Kidney epithelial cell (primary cell): Measurements from ENCODE around the gene NAT9. TPM values are rescaled to one million over a fixed set of nuclear protein-coding genes. Genes with fewer than 3 reads are reported as not detected.

Experiments
- DNase-seq: peaks from one replicate; pipeline ENCODE4 v3.0.0-alpha.2; 2010; ENCODE audit warnings: low read depth
- H3K27me3 ChIP-seq: 2 replicates; pipeline ENCODE4 v1.6.0; 2011; ENCODE audit warnings: low read length; ENCODE audit not compliant: control insufficient read depth, insufficient read depth
- H3K36me3 ChIP-seq: 2 replicates; pipeline ENCODE4 v1.5.1; 2011; ENCODE audit warnings: low read length; ENCODE audit not compliant: control insufficient read depth, insufficient read depth
- H3K4me3 ChIP-seq: 2 replicates; pipeline ENCODE4 v1.5.1; 2011; ENCODE audit warnings: low read depth, mild to moderate bottlenecking, control low read depth, low read length
- total RNA-seq: library from RNA; depleted of rRNA; stranded (reverse); fragments of >200 nt; gene quantifications from 2 replicates; pipeline ENCODE4 v1.2.3, GENCODE V29; 2015
- TF ChIP-seq, protein P1 (sequence below): IDR thresholded peaks from 2 replicates; pipeline ENCODE4 v1.5.1; 2011; ENCODE audit warnings: mild to moderate bottlenecking, moderate library complexity, low read length, control low read depth, inconsistent platforms; ENCODE audit not compliant: insufficient read depth, poor library complexity, severe bottlenecking

The NAT9 gene
- total RNA-seq, 1 donor from 2014 or later, result 30.7 TPM

DNA sequence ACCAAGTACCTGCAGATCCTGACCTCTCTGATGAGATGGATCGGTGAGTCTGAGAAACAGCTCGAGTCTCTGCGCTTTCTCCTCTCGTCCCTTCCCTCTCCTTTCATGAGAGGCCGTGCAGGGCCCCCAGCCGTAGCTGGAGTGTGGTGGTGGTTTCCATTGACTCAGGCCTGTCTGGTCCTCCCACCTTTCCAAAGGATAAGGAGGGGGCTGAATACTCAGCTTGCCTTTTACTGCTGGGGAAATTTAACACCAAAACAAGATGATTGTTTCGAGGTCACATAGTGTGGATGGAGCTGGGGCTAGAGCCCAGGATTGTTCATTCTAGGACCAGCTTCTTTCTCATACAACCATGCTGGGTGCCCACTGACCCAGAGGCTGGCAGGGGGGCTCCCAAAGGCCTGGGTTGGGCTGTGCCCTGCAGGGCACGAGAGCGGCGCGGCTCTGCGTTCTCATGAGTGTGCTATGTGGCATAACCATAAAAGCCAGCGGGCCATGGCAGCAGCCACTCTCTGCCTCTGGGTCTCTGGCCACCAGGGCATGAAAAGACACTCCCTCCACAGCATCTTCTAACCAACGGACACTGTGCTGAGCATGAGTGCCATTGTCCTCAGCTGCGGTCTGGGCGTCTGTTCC lies 43.8 kb upstream of the NAT9 start:
- DNase-seq, result no peak
- H3K4me3 ChIP-seq, result no peak overlapping the region
- TF ChIP-seq, protein P1, sequence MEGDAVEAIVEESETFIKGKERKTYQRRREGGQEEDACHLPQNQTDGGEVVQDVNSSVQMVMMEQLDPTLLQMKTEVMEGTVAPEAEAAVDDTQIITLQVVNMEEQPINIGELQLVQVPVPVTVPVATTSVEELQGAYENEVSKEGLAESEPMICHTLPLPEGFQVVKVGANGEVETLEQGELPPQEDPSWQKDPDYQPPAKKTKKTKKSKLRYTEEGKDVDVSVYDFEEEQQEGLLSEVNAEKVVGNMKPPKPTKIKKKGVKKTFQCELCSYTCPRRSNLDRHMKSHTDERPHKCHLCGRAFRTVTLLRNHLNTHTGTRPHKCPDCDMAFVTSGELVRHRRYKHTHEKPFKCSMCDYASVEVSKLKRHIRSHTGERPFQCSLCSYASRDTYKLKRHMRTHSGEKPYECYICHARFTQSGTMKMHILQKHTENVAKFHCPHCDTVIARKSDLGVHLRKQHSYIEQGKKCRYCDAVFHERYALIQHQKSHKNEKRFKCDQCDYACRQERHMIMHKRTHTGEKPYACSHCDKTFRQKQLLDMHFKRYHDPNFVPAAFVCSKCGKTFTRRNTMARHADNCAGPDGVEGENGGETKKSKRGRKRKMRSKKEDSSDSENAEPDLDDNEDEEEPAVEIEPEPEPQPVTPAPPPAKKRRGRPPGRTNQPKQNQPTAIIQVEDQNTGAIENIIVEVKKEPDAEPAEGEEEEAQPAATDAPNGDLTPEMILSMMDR, result no peak
- H3K27me3 ChIP-seq, result no peaks in the 10 kb centered on the region
- no peaks in the 10 kb centered on the region for H3K36me3 ChIP-seq

DNA sequence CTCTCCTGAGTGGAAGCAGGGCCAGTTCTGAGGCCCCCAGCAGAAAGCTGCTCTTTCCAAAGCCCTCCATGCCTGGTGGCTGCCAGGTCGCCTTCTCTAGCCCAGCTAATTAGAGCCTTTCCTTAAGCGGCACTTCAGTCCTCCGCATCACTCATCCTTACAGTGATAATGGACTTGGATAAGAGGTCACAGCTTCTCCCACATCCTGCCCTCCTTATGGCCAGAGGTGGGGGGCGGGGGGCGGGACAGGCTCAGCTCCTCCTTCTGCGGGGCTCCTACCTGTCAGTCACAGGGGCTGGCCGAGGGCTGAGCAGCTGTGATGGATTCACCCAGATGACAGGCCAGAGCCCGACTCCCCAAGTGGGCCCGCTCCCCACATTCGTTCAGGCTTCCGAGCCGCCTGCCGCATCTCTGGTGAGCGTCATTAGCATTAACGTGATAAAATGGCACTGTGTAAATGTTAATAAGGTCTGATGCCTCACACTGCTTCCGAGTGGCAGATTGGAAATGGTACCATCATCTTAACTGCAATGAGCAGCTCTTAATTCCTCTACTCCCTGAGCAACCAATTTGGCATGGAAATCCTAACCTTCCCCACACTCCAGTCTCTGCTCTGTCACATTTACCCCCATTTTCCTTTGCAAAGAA lies 42.3 kb upstream of the NAT9 start:
- Histone ChIP-seq H3K36me3 (no peaks in the 10 kb centered on the region), H3K27me3 (no peaks in the 10 kb centered on the region), H3K4me3 (no peak overlapping the region)
- TF ChIP-seq, protein P1, result no peak
- DNase-seq, result no peak

DNA sequence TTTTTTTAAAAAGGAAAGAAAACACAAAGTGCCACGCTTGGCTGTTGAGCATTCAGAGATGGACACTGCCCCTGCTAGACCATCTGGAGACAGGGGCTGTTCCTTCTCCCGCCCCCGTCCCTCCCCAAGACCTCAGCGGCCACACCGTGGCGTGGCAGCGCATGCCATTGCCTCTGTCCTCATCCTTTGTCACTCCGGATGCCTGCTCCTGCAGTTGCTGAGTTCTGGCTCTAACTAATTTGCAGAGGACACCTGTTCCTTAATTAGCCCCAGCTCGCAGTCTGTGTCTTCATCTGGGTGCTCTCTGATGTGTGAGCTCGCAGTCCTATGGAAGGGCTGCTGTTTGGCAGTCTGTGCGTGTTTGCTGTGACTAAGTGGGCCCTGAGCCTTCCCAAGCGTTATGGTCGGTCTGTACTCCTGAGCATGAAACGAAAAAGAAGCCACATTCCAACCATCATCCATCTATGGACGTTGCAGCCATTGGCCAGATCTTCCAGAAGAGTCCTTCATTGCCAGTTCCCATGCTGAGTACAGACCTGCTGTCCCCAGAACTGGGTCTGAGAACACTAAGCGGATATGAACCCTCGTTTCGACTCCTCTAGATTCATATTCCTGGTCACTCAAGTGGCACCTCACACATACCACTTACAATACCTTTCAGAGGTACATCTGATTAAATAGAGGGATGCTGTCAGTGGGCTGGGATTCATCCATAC lies 40.9 kb upstream of the NAT9 start:
- TF ChIP-seq, protein P1, result no peak
- H3K27me3 ChIP-seq, result no peaks in the 10 kb centered on the region
- H3K4me3 ChIP-seq, result no peak overlapping the region
- no peak for DNase-seq
- H3K36me3 ChIP-seq, result no peaks in the 10 kb centered on the region

DNA sequence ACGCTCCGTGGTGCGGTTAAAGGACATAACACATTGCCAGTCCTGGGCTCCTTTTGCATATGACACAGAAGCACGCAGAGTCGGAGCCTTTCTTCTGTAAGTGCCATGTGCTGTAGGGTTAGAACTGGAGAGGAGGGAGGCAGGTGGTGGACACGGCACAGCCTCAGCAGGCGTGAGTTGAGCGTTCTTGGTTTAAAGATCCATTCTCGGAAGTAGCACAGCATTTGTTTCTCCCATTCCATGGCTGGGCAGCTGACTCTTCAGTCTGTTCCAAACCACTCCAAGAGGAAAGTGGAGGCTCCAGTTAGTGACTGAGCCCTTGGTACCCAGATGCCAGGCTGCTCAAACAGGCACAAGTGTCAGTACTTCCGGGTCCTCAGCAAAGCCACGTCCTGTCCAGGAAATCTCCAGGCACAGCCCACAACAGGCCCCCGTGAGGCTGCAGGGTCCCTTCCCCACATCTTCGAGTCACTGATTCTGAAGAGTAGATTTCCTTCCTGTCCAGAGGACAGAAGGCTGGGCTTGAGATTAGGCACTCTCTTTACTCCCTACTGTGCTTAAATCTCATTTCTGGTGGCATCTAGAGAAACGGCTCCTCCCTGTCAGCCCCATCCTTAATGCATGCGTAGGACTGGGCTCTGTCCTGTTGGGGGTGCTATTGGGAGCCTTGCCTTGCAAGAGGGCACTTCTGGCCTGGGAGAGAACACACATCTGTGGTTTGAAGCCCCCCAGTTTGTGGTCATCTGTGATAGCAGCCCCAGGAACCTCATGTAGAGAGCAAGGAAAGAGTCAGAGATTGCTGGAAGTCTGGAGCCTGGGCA lies 39.6 kb upstream of the NAT9 start:
- TF ChIP-seq, protein P1, result no peak
- H3K36me3 ChIP-seq, result no peaks in the 10 kb centered on the region
- no peak overlapping the region for H3K4me3 ChIP-seq
- H3K27me3 ChIP-seq, result no peaks in the 10 kb centered on the region
- DNase-seq, result no peak

DNA sequence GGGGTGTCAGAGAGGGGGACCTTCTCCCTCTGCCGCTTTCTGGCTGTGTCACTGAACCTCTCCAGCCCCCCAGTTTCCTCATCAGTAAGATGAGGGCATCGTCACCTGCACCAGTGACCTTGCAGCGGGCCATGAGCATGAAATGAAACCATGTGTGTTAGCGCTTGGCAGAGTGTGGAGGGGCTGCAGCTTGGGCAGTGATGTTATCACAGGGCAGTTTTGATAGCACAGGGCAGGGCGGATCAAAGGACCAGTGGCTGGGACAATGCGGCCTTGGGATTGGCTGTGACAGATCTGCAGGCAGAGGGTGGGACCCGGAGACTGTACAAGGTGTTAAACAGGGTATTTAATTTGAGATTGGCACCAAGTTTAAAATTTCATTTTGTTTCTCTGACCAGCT lies 38.9 kb upstream of the NAT9 start:
- H3K4me3 ChIP-seq, result no peak overlapping the region
- H3K36me3 ChIP-seq, result no peaks in the 10 kb centered on the region
- no peaks in the 10 kb centered on the region for H3K27me3 ChIP-seq
- TF ChIP-seq, protein P1, result no peak
- no peak for DNase-seq
